ENCODE results near the gene BOD1. TPM values are rescaled to one million over a fixed set of nuclear protein-coding genes. Genes with fewer than 3 reads are reported as not detected.

BOD1 gene
- total RNA-seq: 100 to 1,000 TPM; 101 to 157 (median 117) TPM

- DNase-seq: peak; percentile 98
- peak within 1 kb of the TSS; percentile 95 to 98 (median 97) for H3K27ac ChIP-seq
- H3K4me3 ChIP-seq: peak within 1 kb of the TSS; percentile 75 to 91 (median 88)
- intact Hi-C loops (cut with DNase I; ENCODE audit: low total_unique reads) (loop anchor here (1.0 to 5.0 kb wide), 6 partner anchors 91 to 694 kb away; partner anchors contain the start of gene CPEB4), in situ Hi-C loops (cut with MboI; ENCODE audit: low sequenced_read_pairs in 4 of 4) (loop anchor here (5.0 to 25.0 kb wide), 5 partner anchors 266 to 696 kb away; partner anchors contain the start of gene CPEB4 (in 2 of the 4))
- peak; percentile 52 to 72 for TF ChIP-seq POLR2A (IDR thresholded peaks at IDR 0.05)
- TF ChIP-seq CTCF (IDR thresholded peaks at IDR 0.05 in 4 of 5, conservative IDR thresholded peaks at IDR 0.05 in 1 of 5): no peak
- H3K4me1 ChIP-seq: peaks cover 39 to 43% of the 10 kb centered on the region in 2 donors
- ATAC-seq: peak; percentile 96 to 97
- no peaks in the 10 kb centered on the region for H3K9me3 ChIP-seq
- H3K27me3 ChIP-seq: no peaks in the 10 kb centered on the region
- no peaks in the 10 kb centered on the region for H3K36me3 ChIP-seq
These were observed at the start of gene BOD1 for GRCh38 chr5:173616577-173617118. BOD1 (minus strand) TSS chr5:173616650; CDS start chr5:173616436, 214 bp downstream.

GRCh38 chr5:173665326-173665725, 48.9 kb upstream of the BOD1 start:
- ATAC-seq: no peak
- no peak overlapping the region for H3K27ac ChIP-seq
- TF ChIP-seq CTCF (IDR thresholded peaks at IDR 0.05 in 4 of 5, conservative IDR thresholded peaks at IDR 0.05 in 1 of 5) (no peak), POLR2A (IDR thresholded peaks at IDR 0.05) (no peak)
- H3K9me3 ChIP-seq: no peaks in the 10 kb centered on the region
- H3K4me1 ChIP-seq: peaks cover 4 to 5% of the 10 kb centered on the region in 2 donors
- intact Hi-C loops (cut with DNase I; ENCODE audit: low total_unique reads) (no loop called here), in situ Hi-C loops (cut with MboI; ENCODE audit: low sequenced_read_pairs in 4 of 4) (no loop called here)
- no peaks in the 10 kb centered on the region for H3K36me3 ChIP-seq
- DNase-seq: no peak
- H3K27me3 ChIP-seq: no peaks in the 10 kb centered on the region
- H3K4me3 ChIP-seq: no peak overlapping the region

- no peak for TF ChIP-seq POLR2A (IDR thresholded peaks at IDR 0.05)
- no peak for TF ChIP-seq CTCF (IDR thresholded peaks at IDR 0.05 in 4 of 5, conservative IDR thresholded peaks at IDR 0.05 in 1 of 5)
- intact Hi-C loops (cut with DNase I; ENCODE audit: low total_unique reads): no loop called here
- DNase-seq: no peak
These were observed 47.7 kb upstream of the BOD1 start for GRCh38 chr5:173664154-173664526.

GRCh38 chr5:173663352-173664153, 47.1 kb upstream of the BOD1 start:
- no peak for ATAC-seq
- intact Hi-C loops (cut with DNase I; ENCODE audit: low total_unique reads) (no loop called here), in situ Hi-C loops (cut with MboI; ENCODE audit: low sequenced_read_pairs in 4 of 4) (no loop called here)
- no peak for TF ChIP-seq CTCF (IDR thresholded peaks at IDR 0.05 in 4 of 5, conservative IDR thresholded peaks at IDR 0.05 in 1 of 5)
- no peak for TF ChIP-seq POLR2A (IDR thresholded peaks at IDR 0.05)
- no peaks in the 10 kb centered on the region for H3K9me3 ChIP-seq
- DNase-seq: no peak
- peaks cover 0 to 2% of the 10 kb centered on the region in 2 donors for H3K4me1 ChIP-seq
- no peak overlapping the region for H3K4me3 ChIP-seq
- H3K27ac ChIP-seq: no peak overlapping the region
- no peaks in the 10 kb centered on the region for H3K27me3 ChIP-seq
- no peaks in the 10 kb centered on the region for H3K36me3 ChIP-seq

More at GRCh38 chr5:173664154-173664526, 47.7 kb upstream of the BOD1 start:
- H3K4me3 ChIP-seq: no peak overlapping the region
- no peaks in the 10 kb centered on the region for H3K36me3 ChIP-seq
- H3K27ac ChIP-seq: no peak overlapping the region
- H3K4me1 ChIP-seq: no peaks in the 10 kb centered on the region
- no peaks in the 10 kb centered on the region for H3K27me3 ChIP-seq
- ATAC-seq: no peak
- no peaks in the 10 kb centered on the region for H3K9me3 ChIP-seq
- in situ Hi-C loops (cut with MboI; ENCODE audit: low sequenced_read_pairs in 4 of 4): no loop called here
